K562 (cell line): Measurements from ENCODE around the gene ADAMTS7. TPM values are rescaled to one million over a fixed set of nuclear protein-coding genes. Genes with fewer than 3 reads are reported as not detected.

Experiments
- CTBP1 ChIP-seq: fragments of 450-650 bp; IDR thresholded peaks from 2 replicates; pipeline ENCODE4 v1.6.1; 2016; ENCODE audit warnings: borderline replicate concordance
- KDM2B ChIP-seq: fragments of 250-450 bp; sonication (Bioruptor Pico); IDR thresholded peaks from 2 replicates; pipeline ENCODE4 v1.8.0; 2021; ENCODE audit warnings: mild to moderate bottlenecking, moderate library complexity
- MAZ ChIP-seq, 2 experiments: fragments of 450-650 bp in 1 of 2; sonication (generic) in 1 of 2; formaldehyde crosslinking; IDR thresholded peaks in 1 of 2; conservative IDR thresholded peaks in 1 of 2; 2 replicates each; pipeline versions ENCODE4 v1.4.0 to v1.5.0; 2020; ENCODE audit warnings: mild to moderate bottlenecking in 1 of 2, missing genetic modification reagents in 1 of 2
- PHF20 ChIP-seq: fragments of 450-650 bp; IDR thresholded peaks from 2 replicates; pipeline ENCODE4 v1.6.1; 2018; ENCODE audit not compliant: partially characterized antibody
- RCOR1 ChIP-seq, 2 experiments: IDR thresholded peaks; 2 replicates each; pipeline ENCODE4 v1.6.1; 2012; ENCODE audit warnings: low read depth in 2 of 2, low read length in 2 of 2, borderline replicate concordance in 1 of 2, improper control_type of control experiment in 1 of 2
- polyA plus RNA-seq, 8 experiments: library from polyadenylated mRNA; depleted of rRNA in 4 of 8; stranded (reverse) in 5 of 8; unstranded in 3 of 8; fragments of >200 nt; fragmentation: Nextera tagmentation in 2 of 8; fragmentation: Illumina TruSeq in 1 of 8; extraction: Ambion mirVana in 2 of 8; extraction: Trizol in 1 of 8; gene quantifications; 2 replicates each; pipeline versions ENCODE4 v1.2.1 to v1.2.3, GENCODE V29; 2011 to 2014; ENCODE audit warnings: inconsistent platforms in 1 of 8, missing spikeins in 1 of 8
- small RNA-seq: library from RNA; depleted of rRNA; stranded (forward); fragments of <200 nt; gene quantifications from one replicate; pipeline ENCODE3, GENCODE V24; 2014
- total RNA-seq, 7 experiments: library from RNA; depleted of rRNA in 6 of 7; stranded (reverse); fragments of >200 nt in 6 of 7; fragmentation: Illumina TruSeq in 2 of 7; extraction: Trizol in 2 of 7; gene quantifications; 2 replicates each; pipeline versions ENCODE4 v1.2.1 to v1.2.3, GENCODE V29; 2011 to 2021; ENCODE audit warnings: low replicate concordance in 1 of 7

Gene ADAMTS7
- total and polyA plus RNA-seq, 9 of the 15 experiments (the other 6 are each of a cell fraction or from before 2014, with no cell fraction given): 0.05 to 0.07 TPM; not detected in 7

- TF ChIP-seq PHF20: no peak
- TF ChIP-seq RCOR1 (IDR thresholded peaks at IDR 0.05; ENCODE audit: borderline replicate concordance in 1 of 2, low read depth in 2 of 2, low read length in 2 of 2): peak in 1 of 2 experiments; percentile 49; a peak in 2 of 4 replicates
- TF ChIP-seq KDM2B (CRISPR knock-in tag): no peak
- peak; percentile 38; the same call in 1 of the 2 replicates for TF ChIP-seq CTBP1
- TF ChIP-seq MAZ (CRISPR knock-in tag; conservative IDR thresholded peaks at IDR 0.05 in 1 of 2, IDR thresholded peaks at IDR 0.05 in 1 of 2): peak in 1 of 2 experiments; percentile 44; a peak in 1 of 4 replicates
These were observed 101.9 kb downstream of the ADAMTS7 start (continued) for GRCh38 chr15:78709263-78709882.

Small RNA genes within 50 kb of the gene (small RNA-seq; reads per million reads assigned to genes)
- not detected for gene AC022748.3

Other genes starting within 250 kb of the ADAMTS7 start
- gene CHRNA5, start 245.9 kb downstream of the ADAMTS7 start, total RNA-seq (2014; rRNA removed): 6.0 and 6.5 TPM in 2 replicates
- 16.1 and 17.3 TPM in 2 replicates for gene CHRNA5, start 245.9 kb downstream of the ADAMTS7 start, total RNA-seq (2014; rRNA removed; fragmentation: Illumina TruSeq; extraction: Trizol)
- gene CHRNA5, start 245.9 kb downstream of the ADAMTS7 start, total RNA-seq (2015; rRNA removed; fragmentation: Illumina TruSeq; extraction: Trizol): 8.0 and 11.0 TPM in 2 replicates
- 13.4 and 14.9 TPM in 2 replicates for gene CHRNA5, start 245.9 kb downstream of the ADAMTS7 start, total RNA-seq (2021)
- gene CHRNA5, start 245.9 kb downstream of the ADAMTS7 start, polyA plus RNA-seq (2011; rRNA removed): 6.1 and 13.6 TPM in 2 replicates
- gene CHRNA5, start 245.9 kb downstream of the ADAMTS7 start, polyA plus RNA-seq (2014; fragmentation: Illumina TruSeq; extraction: Trizol): 11.4 and 12.4 TPM in 2 replicates
- gene CHRNA5, start 245.9 kb downstream of the ADAMTS7 start, polyA plus RNA-seq (2014; fragmentation: Nextera tagmentation; extraction: Ambion mirVana): 1 to 10 TPM; 2.8 to 3.4 TPM
- gene CHRNA5, start 245.9 kb downstream of the ADAMTS7 start, polyA plus RNA-seq (2014; rRNA removed): 7.1 and 11.7 TPM in 2 replicates
- gene CHRNA3, start 190.5 kb downstream of the ADAMTS7 start, total RNA-seq (2014; rRNA removed): not detected in 2 replicates
- gene CHRNA3, start 190.5 kb downstream of the ADAMTS7 start, total RNA-seq (2014; rRNA removed; fragmentation: Illumina TruSeq; extraction: Trizol): not detected in 2 replicates
- gene CHRNA3, start 190.5 kb downstream of the ADAMTS7 start, total RNA-seq (2015; rRNA removed; fragmentation: Illumina TruSeq; extraction: Trizol): not detected in 2 replicates
- not detected in 2 replicates for gene CHRNA3, start 190.5 kb downstream of the ADAMTS7 start, total RNA-seq (2021)
- not detected in 2 replicates for gene CHRNA3, start 190.5 kb downstream of the ADAMTS7 start, polyA plus RNA-seq (2011; rRNA removed)
- gene CHRNA3, start 190.5 kb downstream of the ADAMTS7 start, polyA plus RNA-seq (2014; fragmentation: Illumina TruSeq; extraction: Trizol): not detected in 2 replicates
- under 1 TPM in 1 of 2 experiments, not detected in 1; 0.01 TPM for gene CHRNA3, start 190.5 kb downstream of the ADAMTS7 start, polyA plus RNA-seq (2014; fragmentation: Nextera tagmentation; extraction: Ambion mirVana)
- gene CHRNA3, start 190.5 kb downstream of the ADAMTS7 start, polyA plus RNA-seq (2014; rRNA removed): not detected in 2 replicates
- gene CHRNB4, start 170.3 kb downstream of the ADAMTS7 start, total RNA-seq (2014; rRNA removed): 0.18 TPM in 1 of 2 replicates, not detected in the other
- not detected in 2 replicates for gene CHRNB4, start 170.3 kb downstream of the ADAMTS7 start, total RNA-seq (2014; rRNA removed; fragmentation: Illumina TruSeq; extraction: Trizol)
- not detected in 2 replicates for gene CHRNB4, start 170.3 kb downstream of the ADAMTS7 start, total RNA-seq (2015; rRNA removed; fragmentation: Illumina TruSeq; extraction: Trizol)
- gene CHRNB4, start 170.3 kb downstream of the ADAMTS7 start, total RNA-seq (2021): not detected in 2 replicates
- gene CHRNB4, start 170.3 kb downstream of the ADAMTS7 start, polyA plus RNA-seq (2011; rRNA removed): not detected in 2 replicates
- gene CHRNB4, start 170.3 kb downstream of the ADAMTS7 start, polyA plus RNA-seq (2014; fragmentation: Illumina TruSeq; extraction: Trizol): not detected in 2 replicates
- gene CHRNB4, start 170.3 kb downstream of the ADAMTS7 start, polyA plus RNA-seq (2014; fragmentation: Nextera tagmentation; extraction: Ambion mirVana): under 1 TPM in 1 of 2 experiments, not detected in 1; 0.08 TPM
- gene CHRNB4, start 170.3 kb downstream of the ADAMTS7 start, polyA plus RNA-seq (2014; rRNA removed): not detected in 2 replicates
- gene MORF4L1, start 61.4 kb upstream of the ADAMTS7 start, total RNA-seq (2014; rRNA removed): 202 and 281 TPM in 2 replicates
- gene MORF4L1, start 61.4 kb upstream of the ADAMTS7 start, total RNA-seq (2014; rRNA removed; fragmentation: Illumina TruSeq; extraction: Trizol): 127 and 157 TPM in 2 replicates
- gene MORF4L1, start 61.4 kb upstream of the ADAMTS7 start, total RNA-seq (2015; rRNA removed; fragmentation: Illumina TruSeq; extraction: Trizol): 193 and 197 TPM in 2 replicates
- gene MORF4L1, start 61.4 kb upstream of the ADAMTS7 start, total RNA-seq (2021): 187 and 240 TPM in 2 replicates
- gene MORF4L1, start 61.4 kb upstream of the ADAMTS7 start, polyA plus RNA-seq (2011; rRNA removed): 268 and 400 TPM in 2 replicates
- 497 and 578 TPM in 2 replicates for gene MORF4L1, start 61.4 kb upstream of the ADAMTS7 start, polyA plus RNA-seq (2014; fragmentation: Illumina TruSeq; extraction: Trizol)
- gene MORF4L1, start 61.4 kb upstream of the ADAMTS7 start, polyA plus RNA-seq (2014; fragmentation: Nextera tagmentation; extraction: Ambion mirVana): 100 to 1,000 TPM; 244 to 365 TPM
- 454 and 615 TPM in 2 replicates for gene MORF4L1, start 61.4 kb upstream of the ADAMTS7 start, polyA plus RNA-seq (2014; rRNA removed)
- gene CTSH, start 133.6 kb upstream of the ADAMTS7 start, total RNA-seq (2014; rRNA removed): 221 and 262 TPM in 2 replicates
- 130 and 158 TPM in 2 replicates for gene CTSH, start 133.6 kb upstream of the ADAMTS7 start, total RNA-seq (2014; rRNA removed; fragmentation: Illumina TruSeq; extraction: Trizol)
- gene CTSH, start 133.6 kb upstream of the ADAMTS7 start, total RNA-seq (2015; rRNA removed; fragmentation: Illumina TruSeq; extraction: Trizol): 169 and 170 TPM in 2 replicates
- gene CTSH, start 133.6 kb upstream of the ADAMTS7 start, total RNA-seq (2021): 173 TPM in 2 replicates
- 346 and 462 TPM in 2 replicates for gene CTSH, start 133.6 kb upstream of the ADAMTS7 start, polyA plus RNA-seq (2011; rRNA removed)
- gene CTSH, start 133.6 kb upstream of the ADAMTS7 start, polyA plus RNA-seq (2014; fragmentation: Illumina TruSeq; extraction: Trizol): 264 and 319 TPM in 2 replicates
- gene CTSH, start 133.6 kb upstream of the ADAMTS7 start, polyA plus RNA-seq (2014; fragmentation: Nextera tagmentation; extraction: Ambion mirVana): 10 to 100 TPM; 15.0 to 35.1 TPM
- 314 and 326 TPM in 2 replicates for gene CTSH, start 133.6 kb upstream of the ADAMTS7 start, polyA plus RNA-seq (2014; rRNA removed)